Upper lobe of left lung (tissue), 4 donors: ENCODE measurements around the gene TMC7.

Source experiments
- CTCF ChIP-seq, 6 experiments: fragments of 450-650 bp in 4 of 6; fragments of 200-600 bp in 2 of 6; sonication (generic) in 2 of 6; IDR thresholded peaks; one replicate each; pipeline ENCODE4 v1.5.1; 2016 to 2019; ENCODE audit warnings: antibody characterized with exemption in 6 of 6
- EP300 ChIP-seq, 4 donors: sonication (generic); formaldehyde crosslinking; IDR thresholded peaks; one replicate each; pipeline ENCODE4 v1.5.1; 2017; ENCODE audit warnings: antibody characterized with exemption in 4 of 4, control low read depth in 2 of 4
- POLR2A ChIP-seq, 4 donors: fragments of 450-650 bp; IDR thresholded peaks; one replicate each; pipeline ENCODE4 v1.5.1; 2016 to 2017; ENCODE audit warnings: antibody characterized with exemption in 4 of 4, mild to moderate bottlenecking in 2 of 4
- POLR2AphosphoS5 ChIP-seq, 2 donors: sonication (generic); formaldehyde crosslinking; IDR thresholded peaks; one replicate each; pipeline ENCODE4 v1.5.1; 2017; ENCODE audit warnings: antibody characterized with exemption in 2 of 2

GRCh38 chr16:18984435-18985005, 786 bp downstream of the TMC7 start:
- TF ChIP-seq CTCF (IDR thresholded peaks at IDR 0.05) (no peak), POLR2A (IDR thresholded peaks at IDR 0.05) (no peak), POLR2AphosphoS5 (IDR thresholded peaks at IDR 0.05) (no peak), EP300 (IDR thresholded peaks at IDR 0.05) (no peak)
